ENCODE results near the gene ISG20L2.

ISG20L2 gene

GRCh38 chr1:156743367-156744302 lies 15.1 kb upstream of the ISG20L2 start:
- no peak overlapping the region for H3K4me3 ChIP-seq (ENCODE audit: low read length)
- no peak for DNase-seq (ENCODE audit: low read depth, low spot score)

GRCh38 chr1:156742801-156743200 lies 14.2 kb upstream of the ISG20L2 start:
- no peak for DNase-seq (ENCODE audit: low read depth, low spot score)
- no peak overlapping the region for H3K4me3 ChIP-seq (ENCODE audit: low read length)

- peak overlapping the region; percentile 50 for H3K4me3 ChIP-seq (ENCODE audit: low read length)
- DNase-seq (ENCODE audit: low read depth, low spot score), result no peak
These were observed 13.5 kb upstream of the ISG20L2 start for GRCh38 chr1:156742017-156742416.

GRCh38 chr1:156741481-156741983 lies 13.0 kb upstream of the ISG20L2 start:
- no peak for DNase-seq (ENCODE audit: low read depth, low spot score)
- H3K4me3 ChIP-seq (ENCODE audit: low read length), result peak overlapping the region; percentile 50

GRCh38 chr1:156740741-156741480 lies 12.3 kb upstream of the ISG20L2 start, which contains the start of gene MRPL24:
MRPL24 (minus strand) TSS chr1:156741088; CDS start chr1:156738704, 2,384 bp downstream.
- peak; percentile 100 for DNase-seq (ENCODE audit: low read depth, low spot score)
- peak within 1 kb of the TSS; percentile 97 for H3K4me3 ChIP-seq (ENCODE audit: low read length)

GRCh38 chr1:156740237-156740740 lies 11.7 kb upstream of the ISG20L2 start:
- peak overlapping the region; percentile 97 for H3K4me3 ChIP-seq (ENCODE audit: low read length)
- no peak for DNase-seq (ENCODE audit: low read depth, low spot score)

- no peak for DNase-seq (ENCODE audit: low read depth, low spot score)
- no peak overlapping the region for H3K4me3 ChIP-seq (ENCODE audit: low read length)
These were observed 10.3 kb upstream of the ISG20L2 start for GRCh38 chr1:156738916-156739315.

- no peak overlapping the region for H3K4me3 ChIP-seq (ENCODE audit: low read length)
- no peak for DNase-seq (ENCODE audit: low read depth, low spot score)
These were observed 9.8 kb upstream of the ISG20L2 start for GRCh38 chr1:156738407-156738806.

- no peak overlapping the region for H3K4me3 ChIP-seq (ENCODE audit: low read length)
- no peak for DNase-seq (ENCODE audit: low read depth, low spot score)
These were observed 5.5 kb upstream of the ISG20L2 start for GRCh38 chr1:156733989-156734584.

- peak within 1 kb of the TSS; percentile 100 for H3K4me3 ChIP-seq (ENCODE audit: low read length)
- peak; percentile 62 for DNase-seq (ENCODE audit: low read depth, low spot score)
These were observed 504 bp downstream of the ISG20L2 start, which contains the start of gene METTL25B for GRCh38 chr1:156727926-156728598. METTL25B (plus strand) TSS chr1:156728469; CDS start chr1:156729105, 636 bp downstream.

- peak overlapping the region; percentile 100 for H3K4me3 ChIP-seq (ENCODE audit: low read length)
- no peak for DNase-seq (ENCODE audit: low read depth, low spot score)
These were observed 1.1 kb downstream of the ISG20L2 start for GRCh38 chr1:156727492-156727891.

- peak overlapping the region; percentile 100 for H3K4me3 ChIP-seq (ENCODE audit: low read length)
- peak; percentile 57 for DNase-seq (ENCODE audit: low read depth, low spot score)
These were observed 1.9 kb downstream of the ISG20L2 start for GRCh38 chr1:156726549-156727226.

- DNase-seq (ENCODE audit: low read depth, low spot score), result peak; percentile 54
- peak overlapping the region; percentile 21 for H3K4me3 ChIP-seq (ENCODE audit: low read length)
These were observed 2.8 kb downstream of the ISG20L2 start for GRCh38 chr1:156725683-156726280.

- no peak overlapping the region for H3K4me3 ChIP-seq (ENCODE audit: low read length)
- DNase-seq (ENCODE audit: low read depth, low spot score), result no peak
These were observed 7.0 kb downstream of the ISG20L2 start for GRCh38 chr1:156721535-156721934.

- DNase-seq (ENCODE audit: low read depth, low spot score), result no peak
- no peak overlapping the region for H3K4me3 ChIP-seq (ENCODE audit: low read length)
These were observed 7.4 kb downstream of the ISG20L2 start for GRCh38 chr1:156721131-156721530.

- H3K4me3 ChIP-seq (ENCODE audit: low read length), result no peak overlapping the region
- no peak for DNase-seq (ENCODE audit: low read depth, low spot score)
These were observed 11.2 kb downstream of the ISG20L2 start for GRCh38 chr1:156717351-156717750.

- DNase-seq (ENCODE audit: low read depth, low spot score), result no peak
- no peak overlapping the region for H3K4me3 ChIP-seq (ENCODE audit: low read length)
These were observed 13.7 kb downstream of the ISG20L2 start for GRCh38 chr1:156714830-156715229.

- H3K4me3 ChIP-seq (ENCODE audit: low read length), result no peak overlapping the region
- no peak for DNase-seq (ENCODE audit: low read depth, low spot score)
These were observed 15.9 kb downstream of the ISG20L2 start for GRCh38 chr1:156712626-156713025.
